K562 (cell line): ENCODE data around the gene ADGRD1. TPM values are rescaled to one million over a fixed set of nuclear protein-coding genes. Genes with fewer than 3 reads are reported as not detected.

Experiments
- ARID3A ChIP-seq: IDR thresholded peaks from 2 replicates; pipeline ENCODE4 v1.6.1; 2012; ENCODE audit warnings: low read depth, low read length, improper control_type of control experiment, borderline replicate concordance
- CBX2 ChIP-seq: fragments of 200-600 bp; sonication (generic); IDR thresholded peaks from one replicate; pipeline ENCODE4 v1.6.1; 2012; ENCODE audit warnings: mild to moderate bottlenecking, low read length, inconsistent platforms; ENCODE audit not compliant: insufficient read depth, poor library complexity, severe bottlenecking
- CHD7 ChIP-seq: fragments of 200-600 bp; sonication (generic); IDR thresholded peaks from one replicate; pipeline ENCODE4 v1.6.1; 2012; ENCODE audit warnings: mild to moderate bottlenecking, low read depth, low read length, inconsistent platforms
- CSDE1 ChIP-seq, 2 experiments: fragments of 450-650 bp; IDR thresholded peaks; 2 replicates each; pipeline ENCODE4 v1.6.1; 2016; ENCODE audit warnings: mild to moderate bottlenecking in 1 of 2
- MLLT1 ChIP-seq, 2 experiments: fragments of 450-650 bp; IDR thresholded peaks; 2 replicates each; pipeline ENCODE4 v1.6.1; 2016
- MTF1 ChIP-seq: fragments of 250-450 bp; sonication (Bioruptor Pico); IDR thresholded peaks from 2 replicates; pipeline ENCODE4 v1.9.0; 2021; ENCODE audit warnings: moderate library complexity, mild to moderate bottlenecking, inconsistent platforms, borderline replicate concordance
- POLR2H ChIP-seq: IDR thresholded peaks from 2 replicates; pipeline ENCODE4 v1.6.1; 2016; ENCODE audit warnings: missing genetic modification characterization, low read depth, mild to moderate bottlenecking, control low read depth, missing compliant biosample characterization, moderate library complexity
- TRIM24 ChIP-seq, 2 experiments: fragments of 450-650 bp; IDR thresholded peaks; 2 replicates each; pipeline ENCODE4 v1.6.1; 2016
- ZNF239 ChIP-seq: fragments of 250-450 bp; sonication (Bioruptor Pico); IDR thresholded peaks from 2 replicates; pipeline ENCODE4 v1.4.0; 2020; ENCODE audit warnings: mild to moderate bottlenecking
- ZNF274 ChIP-seq: IDR thresholded peaks from 2 replicates; pipeline ENCODE4 v1.6.1; 2011; ENCODE audit warnings: low read depth, mild to moderate bottlenecking, low read length, moderate library complexity, borderline replicate concordance
- ZNF511 ChIP-seq: sonication (generic); formaldehyde crosslinking; IDR thresholded peaks from 2 replicates; pipeline ENCODE4 v1.8.0; 2022; ENCODE audit warnings: mild to moderate bottlenecking, missing genetic modification reagents
- polyA plus RNA-seq, 8 experiments: library from polyadenylated mRNA; depleted of rRNA in 4 of 8; stranded (reverse) in 5 of 8; unstranded in 3 of 8; fragments of >200 nt; fragmentation: Nextera tagmentation in 2 of 8; fragmentation: Illumina TruSeq in 1 of 8; extraction: Ambion mirVana in 2 of 8; extraction: Trizol in 1 of 8; gene quantifications; 2 replicates each; pipeline versions ENCODE4 v1.2.1 to v1.2.3, GENCODE V29; 2011 to 2014; ENCODE audit warnings: inconsistent platforms in 1 of 8, missing spikeins in 1 of 8
- total RNA-seq, 7 experiments: library from RNA; depleted of rRNA in 6 of 7; stranded (reverse); fragments of >200 nt in 6 of 7; fragmentation: Illumina TruSeq in 2 of 7; extraction: Trizol in 2 of 7; gene quantifications; 2 replicates each; pipeline versions ENCODE4 v1.2.1 to v1.2.3, GENCODE V29; 2011 to 2021; ENCODE audit warnings: low replicate concordance in 1 of 7

The ADGRD1 gene
- total and polyA plus RNA-seq, 9 of the 15 experiments (the other 6 are each of a cell fraction or from before 2014, with no cell fraction given) = 1.7 to 11.7 (median 3.3) TPM

GRCh38 chr12:130958557-130959140 is 4.9 kb downstream of the ADGRD1 start (continued):
- TF ChIP-seq ARID3A = no peak
- no peak for TF ChIP-seq CHD7
- no peak for TF ChIP-seq CBX2
- TF ChIP-seq ZNF239 (CRISPR knock-in tag) = peak; percentile 12; the same call in 1 of the 2 replicates
- peak in 1 of 2 experiments; percentile 63; a peak in 2 of 4 replicates for TF ChIP-seq TRIM24 (IDR thresholded peaks at IDR 0.05)
- peak; percentile 72 for TF ChIP-seq POLR2H (tag)
- no peak for TF ChIP-seq MTF1 (CRISPR knock-in tag)
- no peak for TF ChIP-seq MLLT1 (IDR thresholded peaks at IDR 0.05)
- no peak for TF ChIP-seq ZNF274
- no peak for TF ChIP-seq ZNF511 (CRISPR knock-in tag)
- TF ChIP-seq CSDE1 (IDR thresholded peaks at IDR 0.05) = no peak
